B cell (primary cell): ENCODE results near the gene GSTM3. TPM values are rescaled to one million over a fixed set of nuclear protein-coding genes. Genes with fewer than 3 reads are reported as not detected.

Experiments
- ATAC-seq: fragments of 200-7000 bp; cut with Tn5 transposase; one replicate; pipeline ENCODE4 v1.10.0; 2021; ENCODE audit warnings: low read depth, mild to moderate bottlenecking, moderate number of reproducible peaks, moderate library complexity
- CTCF ChIA-PET: fragments of 350-600 bp; sonication (Branson Sonifier 250); formaldehyde crosslinking; loops from one replicate; lab custom pipeline; 2021; ENCODE audit warnings: antibody characterized with exemption, inconsistent platforms; lab: Charles Lee
- POLR2A ChIA-PET: fragments of 350-600 bp; sonication (Branson Sonifier 250); formaldehyde crosslinking; loops from one replicate; lab custom pipeline; 2021; ENCODE audit warnings: antibody characterized with exemption; lab: Charles Lee
- DNase-seq: peaks from one replicate; pipeline ENCODE4 v3.0.0; 2013
- H2AFZ ChIP-seq: 2 replicates; pipeline ENCODE4 v1.6.1; 2012; ENCODE audit warnings: mild to moderate bottlenecking, low read depth, low read length; ENCODE audit not compliant: insufficient read depth, poor library complexity, severe bottlenecking
- H3K27ac ChIP-seq, 2 donors: 1 replicate in 1 of 2; 2 replicates in 1 of 2; pipeline ENCODE4 v1.5.1; 2012 to 2013; ENCODE audit warnings: low read length in 2 of 2, mild to moderate bottlenecking in 2 of 2, moderate library complexity in 1 of 2
- H3K27me3 ChIP-seq, 4 experiments: fragments of 200-600 bp in 1 of 4; sonication (generic) in 1 of 4; replicated peaks in 1 of 4; 1 replicate in 2 of 4; 2 replicates in 2 of 4; pipeline versions ENCODE4 v1.6.1 to v1.7.0; 2013 to 2016; ENCODE audit warnings: low read length in 3 of 4, mild to moderate bottlenecking in 2 of 4, mixed read lengths in 1 of 4, moderate library complexity in 1 of 4; ENCODE audit not compliant: insufficient read depth in 4 of 4, control insufficient read depth in 3 of 4; ENCODE audit errors: control extremely low read depth in 1 of 4
- H3K36me3 ChIP-seq, 2 experiments: replicated peaks in 1 of 2; 1 replicate in 1 of 2; 2 replicates in 1 of 2; pipeline versions ENCODE4 v1.6.1 to v1.7.1; 2013; ENCODE audit warnings: low read length in 1 of 2; ENCODE audit not compliant: insufficient read depth in 2 of 2, control insufficient read depth in 1 of 2; ENCODE audit errors: control extremely low read depth in 1 of 2, extremely low read depth in 1 of 2
- H3K4me1 ChIP-seq, 2 donors: fragments of 200-600 bp in 1 of 2; sonication (generic) in 1 of 2; 1 replicate in 1 of 2; 2 replicates in 1 of 2; pipeline versions ENCODE4 v1.5.1 to v1.6.1; 2013 to 2017; ENCODE audit warnings: low read length in 2 of 2; ENCODE audit not compliant: control insufficient read depth in 2 of 2, insufficient read depth in 2 of 2
- H3K4me2 ChIP-seq: replicated peaks from 2 replicates; pipeline ENCODE3; 2012; ENCODE audit warnings: mild to moderate bottlenecking, low read depth, low read length; ENCODE audit not compliant: poor library complexity, severe bottlenecking
- H3K4me3 ChIP-seq, 5 experiments: fragments of 200-600 bp in 1 of 5; sonication (generic) in 1 of 5; 1 replicate in 3 of 5; 2 replicates in 2 of 5; pipeline versions ENCODE4 v1.5.1 to v1.7.0; 2011 to 2016; ENCODE audit warnings: low read length in 4 of 5, mild to moderate bottlenecking in 4 of 5, low read depth in 2 of 5, control low read depth in 1 of 5, moderate library complexity in 1 of 5; ENCODE audit not compliant: insufficient read depth in 1 of 5; ENCODE audit errors: control extremely low read depth in 1 of 5, extremely low read depth in 1 of 5
- H3K79me2 ChIP-seq: fragments of 200-600 bp; sonication (generic); one replicate; pipeline ENCODE4 v1.6.0; 2016; ENCODE audit warnings: low read length; ENCODE audit not compliant: control insufficient read depth, insufficient read depth
- H3K9ac ChIP-seq: fragments of 200-600 bp; sonication (generic); 2 replicates; pipeline ENCODE4 v1.6.1; 2017; ENCODE audit warnings: mild to moderate bottlenecking, low read length, moderate library complexity
- H3K9me3 ChIP-seq, 3 donors: one replicate each; pipeline versions ENCODE4 v1.6.1 to v1.7.1; 2013; ENCODE audit warnings: low read length in 2 of 3; ENCODE audit not compliant: control insufficient read depth in 2 of 3, insufficient read depth in 1 of 3; ENCODE audit errors: control extremely low read depth in 1 of 3
- H4K20me1 ChIP-seq: 2 replicates; pipeline ENCODE4 v1.6.0; 2012; ENCODE audit warnings: mild to moderate bottlenecking, low read length; ENCODE audit not compliant: insufficient read depth, control insufficient read depth, poor library complexity, severe bottlenecking
- H3K27ac Mint-ChIP-seq: one replicate; pipeline ENCODE4 v1.8.0; 2021; ENCODE audit warnings: mixed read lengths
- H3K27me3 Mint-ChIP-seq: one replicate; pipeline ENCODE4 v1.8.0; 2021; ENCODE audit warnings: mixed read lengths
- H3K4me1 Mint-ChIP-seq: one replicate; pipeline ENCODE4 v1.8.0; 2021; ENCODE audit warnings: mixed read lengths
- H3K4me3 Mint-ChIP-seq: one replicate; pipeline ENCODE4 v1.8.0; 2021; ENCODE audit warnings: mixed read lengths
- H3K9me3 Mint-ChIP-seq: one replicate; pipeline ENCODE4 v1.8.0; 2022; ENCODE audit warnings: mixed read lengths; ENCODE audit not compliant: insufficient read depth
- EZH2 ChIP-seq: IDR thresholded peaks from 2 replicates; pipeline ENCODE4 v1.6.1; 2012; ENCODE audit warnings: borderline replicate concordance, low read depth, mild to moderate bottlenecking, moderate library complexity, low read length; ENCODE audit not compliant: insufficient read depth, poor library complexity, severe bottlenecking
- WGBS: methylation state at CpG from one replicate; pipeline ENCODE4 v1.1.5; 2013; ENCODE audit warnings: missing lambda C conversion rate; ENCODE audit not compliant: insufficient coverage; 5-methylcytosine and 5-hydroxymethylcytosine counted together
- intact Hi-C: fragments of 100-400 bp; cut with micrococcal nuclease; formaldehyde crosslinking; loops from one replicate; pipeline ENCODE4 v1.10.0; 2022
- polyA plus RNA-seq: library from polyadenylated mRNA; depleted of rRNA; stranded (reverse); fragments of >200 nt; gene quantifications from 2 replicates; pipeline ENCODE4 v1.2.3, GENCODE V29; 2012
- total RNA-seq, 2 donors: library from RNA; stranded (reverse); fragments of 120-200 nt in 1 of 2; gene quantifications; 1 replicate in 1 of 2; 2 replicates in 1 of 2; pipeline versions ENCODE4 v1.2.3 to v1.2.4, GENCODE V29; 2013 to 2022
- TF ChIP-seq, protein P1 (sequence below): fragments of 200-600 bp; IDR thresholded peaks from one replicate; pipeline ENCODE4 v1.8.0; 2022; ENCODE audit warnings: antibody characterized with exemption, mild to moderate bottlenecking

The GSTM3 gene
- total and polyA plus RNA-seq, 2 donors (not counting 1 experiment from before 2014, with no cell fraction given): 1.9 to 2.8 TPM

DNA sequence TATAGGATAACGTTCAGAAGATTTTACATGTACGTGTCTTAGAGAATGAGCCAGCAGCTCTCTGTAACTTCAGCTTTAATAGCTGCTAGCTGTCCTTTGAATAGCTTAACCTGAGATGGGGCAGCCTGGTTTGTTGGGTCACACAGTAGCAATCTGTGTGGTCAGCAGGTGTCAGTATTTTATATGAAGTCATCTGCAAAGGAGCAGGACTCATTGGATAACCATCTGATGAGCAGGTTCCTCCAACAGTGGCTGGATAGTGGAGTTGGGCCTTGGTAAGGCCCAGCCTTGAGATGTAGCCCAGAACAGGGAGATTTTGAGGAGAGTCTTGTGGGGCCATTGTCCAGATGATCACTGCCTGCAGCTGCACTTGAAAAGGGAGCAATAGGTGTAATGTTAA lies 22.3 kb downstream of the GSTM3 start:
- POLR2A ChIA-PET: no interaction called here
- CTCF ChIA-PET: interaction anchor here (0.9 kb wide), 1 partner anchor 266 kb away, joined by 3 read pairs; the partner anchor contains the start of gene AHCYL1
- Histone ChIP-seq H3K4me2 (no peak overlapping the region), H3K27ac (no peak overlapping the region), H3K9me3 (no peaks in the 10 kb centered on the region), H3K4me3 (no peak overlapping the region), H3K4me1 (no peaks in the 10 kb centered on the region), H4K20me1 (no peaks in the 10 kb centered on the region), H3K36me3 (no peaks in the 10 kb centered on the region), H3K79me2 (no peaks in the 10 kb centered on the region), H3K9ac (no peak overlapping the region), H2AFZ (no peak overlapping the region), H3K27me3 (peaks cover 0 to 3% (median 0%) of the 10 kb centered on the region in 4 experiments)
- WGBS: 94% methylated on average over 2 of the region's 2 CpGs
- Mint-ChIP-seq H3K27me3 (peaks cover 17% of the 10 kb centered on the region), H3K4me3 (no peak overlapping the region), H3K9me3 (no peaks in the 10 kb centered on the region), H3K4me1 (no peaks in the 10 kb centered on the region), H3K27ac (no peak overlapping the region)
- DNase-seq (no peak), ATAC-seq (no peak)
- no peak for TF ChIP-seq EZH2
- TF ChIP-seq, protein P1, sequence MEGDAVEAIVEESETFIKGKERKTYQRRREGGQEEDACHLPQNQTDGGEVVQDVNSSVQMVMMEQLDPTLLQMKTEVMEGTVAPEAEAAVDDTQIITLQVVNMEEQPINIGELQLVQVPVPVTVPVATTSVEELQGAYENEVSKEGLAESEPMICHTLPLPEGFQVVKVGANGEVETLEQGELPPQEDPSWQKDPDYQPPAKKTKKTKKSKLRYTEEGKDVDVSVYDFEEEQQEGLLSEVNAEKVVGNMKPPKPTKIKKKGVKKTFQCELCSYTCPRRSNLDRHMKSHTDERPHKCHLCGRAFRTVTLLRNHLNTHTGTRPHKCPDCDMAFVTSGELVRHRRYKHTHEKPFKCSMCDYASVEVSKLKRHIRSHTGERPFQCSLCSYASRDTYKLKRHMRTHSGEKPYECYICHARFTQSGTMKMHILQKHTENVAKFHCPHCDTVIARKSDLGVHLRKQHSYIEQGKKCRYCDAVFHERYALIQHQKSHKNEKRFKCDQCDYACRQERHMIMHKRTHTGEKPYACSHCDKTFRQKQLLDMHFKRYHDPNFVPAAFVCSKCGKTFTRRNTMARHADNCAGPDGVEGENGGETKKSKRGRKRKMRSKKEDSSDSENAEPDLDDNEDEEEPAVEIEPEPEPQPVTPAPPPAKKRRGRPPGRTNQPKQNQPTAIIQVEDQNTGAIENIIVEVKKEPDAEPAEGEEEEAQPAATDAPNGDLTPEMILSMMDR: no peak
- intact Hi-C loops: no loop called here

DNA sequence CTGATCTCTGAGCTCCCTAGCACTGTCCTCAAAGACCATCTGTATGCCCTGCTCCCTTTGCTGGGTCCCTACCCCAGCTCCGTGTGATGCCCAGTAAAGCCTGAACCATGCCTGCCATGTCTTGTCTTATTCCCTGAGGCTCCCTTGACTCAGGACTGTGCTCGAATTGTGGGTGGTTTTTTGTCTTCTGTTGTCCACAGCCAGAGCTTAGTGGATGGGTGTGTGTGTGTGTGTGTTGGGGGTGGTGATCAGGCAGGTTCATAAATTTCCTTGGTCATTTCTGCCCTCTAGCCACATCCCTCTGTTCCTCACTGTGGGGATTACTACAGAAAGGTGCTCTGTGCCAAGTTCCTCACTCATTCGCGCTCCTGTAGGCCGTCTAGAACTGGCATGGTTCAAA lies 23.1 kb downstream of the GSTM3 start:
- 93% methylated on average over 5 of the region's 5 CpGs for WGBS
- H4K20me1 ChIP-seq: no peaks in the 10 kb centered on the region
- H3K9ac ChIP-seq: no peak overlapping the region
- H3K4me1 ChIP-seq: no peaks in the 10 kb centered on the region
- no peak overlapping the region for H3K27ac ChIP-seq
- Mint-ChIP-seq H3K9me3 (no peaks in the 10 kb centered on the region), H3K4me1 (no peaks in the 10 kb centered on the region), H3K27ac (no peak overlapping the region), H3K27me3 (peaks cover 20% of the 10 kb centered on the region), H3K4me3 (no peak overlapping the region)
- no peak for ATAC-seq
- no peaks in the 10 kb centered on the region for H3K79me2 ChIP-seq
- POLR2A ChIA-PET: no interaction called here
- no peak overlapping the region for H3K4me3 ChIP-seq
- intact Hi-C loops: no loop called here
- H3K9me3 ChIP-seq: no peaks in the 10 kb centered on the region
- TF ChIP-seq, protein P1: no peak
- TF ChIP-seq EZH2: no peak
- CTCF ChIA-PET: interaction anchor here (0.9 kb wide), 1 partner anchor 267 kb away, joined by 3 read pairs; the partner anchor contains the start of gene AHCYL1
- no peak for DNase-seq
- H3K27me3 ChIP-seq: peaks cover 0 to 3% (median 0%) of the 10 kb centered on the region in 4 experiments
- H2AFZ ChIP-seq: no peak overlapping the region
- no peak overlapping the region for H3K4me2 ChIP-seq
- no peaks in the 10 kb centered on the region for H3K36me3 ChIP-seq
